ENCODE data around the gene PIR.

DNA sequence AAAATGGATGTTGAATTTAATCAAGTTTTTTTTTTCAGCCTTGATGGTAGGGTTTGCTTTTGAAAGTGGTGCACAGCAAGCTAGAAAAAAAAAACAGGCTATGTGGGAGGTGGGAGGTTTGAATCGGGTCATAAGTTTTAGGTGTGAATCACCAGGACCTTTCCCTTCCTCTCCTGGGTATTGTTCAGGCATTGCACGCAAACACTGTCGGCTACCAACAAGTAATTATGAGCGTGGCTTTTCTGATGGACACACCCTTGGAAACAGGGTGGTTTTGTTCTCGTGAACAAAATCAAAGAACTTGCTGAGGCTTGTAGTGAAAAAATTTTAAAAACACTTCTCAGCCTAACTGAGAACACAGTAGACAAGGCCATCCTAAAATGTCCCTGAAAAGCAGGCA, 18.1 kb downstream of the PIR start:
- TF ChIP-seq, protein P1, sequence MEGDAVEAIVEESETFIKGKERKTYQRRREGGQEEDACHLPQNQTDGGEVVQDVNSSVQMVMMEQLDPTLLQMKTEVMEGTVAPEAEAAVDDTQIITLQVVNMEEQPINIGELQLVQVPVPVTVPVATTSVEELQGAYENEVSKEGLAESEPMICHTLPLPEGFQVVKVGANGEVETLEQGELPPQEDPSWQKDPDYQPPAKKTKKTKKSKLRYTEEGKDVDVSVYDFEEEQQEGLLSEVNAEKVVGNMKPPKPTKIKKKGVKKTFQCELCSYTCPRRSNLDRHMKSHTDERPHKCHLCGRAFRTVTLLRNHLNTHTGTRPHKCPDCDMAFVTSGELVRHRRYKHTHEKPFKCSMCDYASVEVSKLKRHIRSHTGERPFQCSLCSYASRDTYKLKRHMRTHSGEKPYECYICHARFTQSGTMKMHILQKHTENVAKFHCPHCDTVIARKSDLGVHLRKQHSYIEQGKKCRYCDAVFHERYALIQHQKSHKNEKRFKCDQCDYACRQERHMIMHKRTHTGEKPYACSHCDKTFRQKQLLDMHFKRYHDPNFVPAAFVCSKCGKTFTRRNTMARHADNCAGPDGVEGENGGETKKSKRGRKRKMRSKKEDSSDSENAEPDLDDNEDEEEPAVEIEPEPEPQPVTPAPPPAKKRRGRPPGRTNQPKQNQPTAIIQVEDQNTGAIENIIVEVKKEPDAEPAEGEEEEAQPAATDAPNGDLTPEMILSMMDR (tag by site-specific recombination; IDR thresholded peaks at IDR 0.05) = no peak
- no peak for TF ChIP-seq KLF7 (tag by site-specific recombination; IDR thresholded peaks at IDR 0.05; ENCODE audit: borderline replicate concordance)
- no peak for TF ChIP-seq ZFP3 (tag by site-specific recombination; IDR thresholded peaks at IDR 0.05; ENCODE audit: low read depth)
- no peak for TF ChIP-seq ZNF624 (tag by site-specific recombination; IDR thresholded peaks at IDR 0.05)
- no peak for TF ChIP-seq ZBTB7A (tag by site-specific recombination; IDR thresholded peaks at IDR 0.05; ENCODE audit: low read depth)
- TF ChIP-seq, protein P2, sequence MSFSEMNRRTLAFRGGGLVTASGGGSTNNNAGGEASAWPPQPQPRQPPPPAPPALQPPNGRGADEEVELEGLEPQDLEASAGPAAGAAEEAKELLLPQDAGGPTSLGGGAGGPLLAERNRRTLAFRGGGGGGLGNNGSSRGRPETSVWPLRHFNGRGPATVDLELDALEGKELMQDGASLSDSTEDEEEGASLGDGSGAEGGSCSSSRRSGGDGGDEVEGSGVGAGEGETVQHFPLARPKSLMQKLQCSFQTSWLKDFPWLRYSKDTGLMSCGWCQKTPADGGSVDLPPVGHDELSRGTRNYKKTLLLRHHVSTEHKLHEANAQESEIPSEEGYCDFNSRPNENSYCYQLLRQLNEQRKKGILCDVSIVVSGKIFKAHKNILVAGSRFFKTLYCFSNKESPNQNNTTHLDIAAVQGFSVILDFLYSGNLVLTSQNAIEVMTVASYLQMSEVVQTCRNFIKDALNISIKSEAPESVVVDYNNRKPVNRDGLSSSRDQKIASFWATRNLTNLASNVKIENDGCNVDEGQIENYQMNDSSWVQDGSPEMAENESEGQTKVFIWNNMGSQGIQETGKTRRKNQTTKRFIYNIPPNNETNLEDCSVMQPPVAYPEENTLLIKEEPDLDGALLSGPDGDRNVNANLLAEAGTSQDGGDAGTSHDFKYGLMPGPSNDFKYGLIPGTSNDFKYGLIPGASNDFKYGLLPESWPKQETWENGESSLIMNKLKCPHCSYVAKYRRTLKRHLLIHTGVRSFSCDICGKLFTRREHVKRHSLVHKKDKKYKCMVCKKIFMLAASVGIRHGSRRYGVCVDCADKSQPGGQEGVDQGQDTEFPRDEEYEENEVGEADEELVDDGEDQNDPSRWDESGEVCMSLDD (tag by site-specific recombination; IDR thresholded peaks at IDR 0.05) = no peak
- TF ChIP-seq, protein P3, sequence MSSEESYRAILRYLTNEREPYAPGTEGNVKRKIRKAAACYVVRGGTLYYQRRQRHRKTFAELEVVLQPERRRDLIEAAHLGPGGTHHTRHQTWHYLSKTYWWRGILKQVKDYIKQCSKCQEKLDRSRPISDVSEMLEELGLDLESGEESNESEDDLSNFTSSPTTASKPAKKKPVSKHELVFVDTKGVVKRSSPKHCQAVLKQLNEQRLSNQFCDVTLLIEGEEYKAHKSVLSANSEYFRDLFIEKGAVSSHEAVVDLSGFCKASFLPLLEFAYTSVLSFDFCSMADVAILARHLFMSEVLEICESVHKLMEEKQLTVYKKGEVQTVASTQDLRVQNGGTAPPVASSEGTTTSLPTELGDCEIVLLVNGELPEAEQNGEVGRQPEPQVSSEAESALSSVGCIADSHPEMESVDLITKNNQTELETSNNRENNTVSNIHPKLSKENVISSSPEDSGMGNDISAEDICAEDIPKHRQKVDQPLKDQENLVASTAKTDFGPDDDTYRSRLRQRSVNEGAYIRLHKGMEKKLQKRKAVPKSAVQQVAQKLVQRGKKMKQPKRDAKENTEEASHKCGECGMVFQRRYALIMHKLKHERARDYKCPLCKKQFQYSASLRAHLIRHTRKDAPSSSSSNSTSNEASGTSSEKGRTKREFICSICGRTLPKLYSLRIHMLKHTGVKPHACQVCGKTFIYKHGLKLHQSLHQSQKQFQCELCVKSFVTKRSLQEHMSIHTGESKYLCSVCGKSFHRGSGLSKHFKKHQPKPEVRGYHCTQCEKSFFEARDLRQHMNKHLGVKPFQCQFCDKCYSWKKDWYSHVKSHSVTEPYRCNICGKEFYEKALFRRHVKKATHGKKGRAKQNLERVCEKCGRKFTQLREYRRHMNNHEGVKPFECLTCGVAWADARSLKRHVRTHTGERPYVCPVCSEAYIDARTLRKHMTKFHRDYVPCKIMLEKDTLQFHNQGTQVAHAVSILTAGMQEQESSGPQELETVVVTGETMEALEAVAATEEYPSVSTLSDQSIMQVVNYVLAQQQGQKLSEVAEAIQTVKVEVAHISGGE (tag by site-specific recombination; conservative IDR thresholded peaks at IDR 0.05; ENCODE audit: low read depth) = no peak
- TF ChIP-seq, protein P4, sequence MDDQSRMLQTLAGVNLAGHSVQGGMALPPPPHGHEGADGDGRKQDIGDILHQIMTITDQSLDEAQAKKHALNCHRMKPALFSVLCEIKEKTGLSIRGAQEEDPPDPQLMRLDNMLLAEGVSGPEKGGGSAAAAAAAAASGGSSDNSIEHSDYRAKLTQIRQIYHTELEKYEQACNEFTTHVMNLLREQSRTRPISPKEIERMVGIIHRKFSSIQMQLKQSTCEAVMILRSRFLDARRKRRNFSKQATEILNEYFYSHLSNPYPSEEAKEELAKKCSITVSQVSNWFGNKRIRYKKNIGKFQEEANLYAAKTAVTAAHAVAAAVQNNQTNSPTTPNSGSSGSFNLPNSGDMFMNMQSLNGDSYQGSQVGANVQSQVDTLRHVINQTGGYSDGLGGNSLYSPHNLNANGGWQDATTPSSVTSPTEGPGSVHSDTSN (CRISPR knock-in tag; IDR thresholded peaks at IDR 0.05) = no peak

Measured in HEK293 (cell line).